ENCODE results near the gene SLC4A8.
"Not testable (repeated sequence)": the region's sequence is repeated elsewhere in the genome, so short reads cannot be mapped to it uniquely, and the experiment has no call there.

Gene SLC4A8

DNA sequence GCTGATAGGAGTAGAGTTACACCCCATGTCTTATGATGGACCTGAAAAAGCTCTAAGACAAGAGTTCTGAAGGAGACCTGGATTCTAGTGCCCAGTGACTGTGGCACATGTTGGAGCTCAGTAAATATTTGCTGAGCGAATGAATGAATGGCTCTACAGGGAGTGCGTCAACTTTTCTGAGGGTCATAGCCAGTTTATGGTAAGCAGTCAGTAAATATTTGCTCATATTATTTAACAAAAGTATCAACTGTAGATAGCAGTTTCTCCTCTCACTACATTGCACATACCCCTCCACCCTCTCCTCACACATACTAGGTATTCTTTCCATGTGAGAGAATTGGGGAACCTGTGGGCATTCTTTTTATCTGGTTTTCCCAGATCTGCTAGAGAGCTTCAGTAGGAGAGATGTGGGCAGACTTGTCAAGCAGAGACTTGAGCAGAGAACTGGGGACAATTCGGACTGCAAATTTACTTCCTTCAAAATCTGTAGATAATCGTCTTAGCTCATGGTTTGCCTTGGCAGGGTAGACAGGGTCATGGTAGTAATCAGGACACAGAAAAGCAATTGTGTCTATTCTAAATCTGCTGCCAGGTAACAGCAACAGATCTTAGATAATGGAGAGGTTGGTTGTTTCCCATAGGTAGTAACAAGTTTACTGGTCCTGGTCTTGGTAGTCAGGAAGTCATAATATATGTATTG lies 5.7 kb downstream of the SLC4A8 start:
- DNase-seq (ENCODE audit: insufficient read length, low spot score) (no peak), FAIRE-seq (no peak)
- no peak for TF ChIP-seq POLR2A (IDR thresholded peaks at IDR 0.05; ENCODE audit: low read depth, low read length)

- no peak for DNase-seq (ENCODE audit: insufficient read length, low spot score)
- no peak for TF ChIP-seq POLR2A (IDR thresholded peaks at IDR 0.05; ENCODE audit: low read depth, low read length)
- no peak for FAIRE-seq
These were observed 8.3 kb downstream of the SLC4A8 start for GRCh38 chr12:51432921-51433320.

DNA sequence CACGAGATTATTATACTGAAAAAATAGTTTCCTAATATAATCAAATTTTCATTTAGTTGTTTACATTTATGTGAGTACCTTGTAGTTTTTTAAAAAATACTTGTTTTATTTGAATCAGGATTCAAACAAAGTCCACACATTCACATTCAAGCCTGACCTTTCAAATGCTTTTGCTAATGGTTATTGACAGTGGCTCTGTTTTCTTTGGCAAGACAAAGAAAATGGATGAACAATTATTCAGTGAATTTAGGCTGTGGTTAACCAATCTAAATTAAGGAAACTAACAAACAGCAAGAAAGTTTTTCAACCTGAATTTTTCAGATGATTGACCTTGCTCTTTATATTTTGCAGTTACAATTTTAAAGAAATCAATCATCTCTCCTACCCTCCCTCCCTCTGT lies 9.7 kb downstream of the SLC4A8 start:
- TF ChIP-seq POLR2A (IDR thresholded peaks at IDR 0.05; ENCODE audit: low read depth, low read length) = no peak
- DNase-seq (ENCODE audit: insufficient read length, low spot score) (no peak), FAIRE-seq (peak; percentile 30)

DNA sequence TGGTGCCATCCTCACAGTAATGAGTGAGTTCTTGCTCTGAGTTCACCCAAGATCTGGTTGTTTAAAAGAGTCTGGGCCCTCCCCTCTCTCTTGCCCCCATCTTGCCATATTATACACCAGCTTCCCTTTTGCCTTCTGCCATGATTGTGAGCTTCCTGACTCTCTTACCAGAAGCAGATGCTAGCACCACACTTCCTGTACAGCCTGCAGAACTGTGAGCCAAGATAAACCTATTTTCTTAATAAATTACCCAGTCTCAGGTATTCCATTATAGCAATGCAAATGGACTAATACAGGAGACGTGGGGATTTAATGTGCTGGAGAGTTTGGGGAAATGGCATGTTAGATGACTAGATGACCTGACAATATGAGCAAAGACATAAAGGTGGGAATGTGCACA lies 12.8 kb downstream of the SLC4A8 start:
- TF ChIP-seq POLR2A (IDR thresholded peaks at IDR 0.05; ENCODE audit: low read depth, low read length) = no peak
- no peak for FAIRE-seq

DNA sequence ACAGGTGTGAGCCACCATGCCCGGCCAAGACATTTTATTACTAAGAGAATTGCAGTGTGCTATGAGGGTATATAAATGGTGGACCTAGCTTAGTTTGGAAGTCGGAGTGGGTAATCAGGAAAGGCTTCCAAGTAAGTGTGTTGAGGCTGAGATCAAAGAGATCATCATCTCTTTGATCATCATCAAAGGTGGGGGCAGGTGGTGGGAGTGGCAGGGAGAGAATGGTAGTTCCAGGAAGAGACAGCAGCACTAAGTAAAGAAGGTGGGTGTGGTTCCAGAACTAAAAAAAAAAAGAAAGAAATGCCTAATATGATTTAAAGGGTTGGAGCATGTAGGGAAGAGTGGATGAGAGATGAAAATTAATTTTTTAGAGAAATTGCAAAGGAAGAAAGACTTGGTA lies 14.7 kb downstream of the SLC4A8 start:
- FAIRE-seq (no peak), DNase-seq (ENCODE audit: insufficient read length, low spot score) (no peak)
- no peak for TF ChIP-seq POLR2A (IDR thresholded peaks at IDR 0.05; ENCODE audit: low read depth, low read length)

More for the DNA sequence above, 12.8 kb downstream of the SLC4A8 start:
- DNase-seq (ENCODE audit: insufficient read length, low spot score) = no peak

DNA sequence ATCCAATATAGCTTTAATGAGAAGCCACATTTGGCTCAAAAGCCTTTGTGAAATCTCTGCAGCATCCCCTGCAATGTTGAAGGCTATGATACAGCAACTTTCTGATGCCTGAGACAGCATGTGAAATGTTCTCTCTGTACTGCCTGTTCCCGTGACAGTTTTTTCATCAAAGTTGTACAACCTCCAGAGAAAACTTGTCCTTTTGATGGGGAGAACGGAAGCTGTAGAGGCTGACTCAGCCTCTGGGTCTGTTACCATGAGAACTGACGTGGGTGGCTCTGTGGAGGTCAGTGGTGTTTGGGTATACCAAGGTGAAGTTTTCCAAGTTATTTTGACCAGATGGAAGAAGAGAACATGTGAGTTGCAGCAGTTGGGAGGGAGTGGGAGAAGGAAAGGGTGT lies 17.0 kb downstream of the SLC4A8 start:
- DNase-seq (ENCODE audit: insufficient read length, low spot score) = no peak
- TF ChIP-seq POLR2A (IDR thresholded peaks at IDR 0.05; ENCODE audit: low read depth, low read length) = no peak
- FAIRE-seq = peak; percentile 74

GRCh38 chr12:51442324-51442723 lies 17.7 kb downstream of the SLC4A8 start:
- no peak for FAIRE-seq
- no peak for DNase-seq (ENCODE audit: insufficient read length, low spot score)
- TF ChIP-seq POLR2A (IDR thresholded peaks at IDR 0.05; ENCODE audit: low read depth, low read length) = no peak

DNA sequence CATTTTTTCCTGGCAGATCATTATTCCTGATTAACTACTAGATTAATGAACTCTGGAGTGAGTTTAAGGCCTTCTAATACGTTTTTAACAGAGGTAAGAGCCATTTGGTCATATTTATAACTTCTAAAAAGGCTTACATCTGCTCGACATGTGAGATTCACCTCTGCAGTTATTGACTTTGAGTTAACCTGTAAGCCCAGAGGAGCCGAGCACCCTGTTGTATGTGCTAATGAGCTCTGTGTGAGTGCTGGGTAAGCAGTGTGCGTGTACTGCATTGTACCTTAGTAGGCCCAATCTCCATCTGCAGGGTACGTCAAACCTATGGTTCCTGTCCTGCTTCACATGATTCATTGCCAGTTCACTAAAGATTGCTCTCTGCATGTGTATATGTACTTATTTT lies 18.9 kb downstream of the SLC4A8 start:
- DNase-seq (ENCODE audit: insufficient read length, low spot score) (no peak), FAIRE-seq (no peak)
- TF ChIP-seq POLR2A (IDR thresholded peaks at IDR 0.05; ENCODE audit: low read depth, low read length) = no peak

DNA sequence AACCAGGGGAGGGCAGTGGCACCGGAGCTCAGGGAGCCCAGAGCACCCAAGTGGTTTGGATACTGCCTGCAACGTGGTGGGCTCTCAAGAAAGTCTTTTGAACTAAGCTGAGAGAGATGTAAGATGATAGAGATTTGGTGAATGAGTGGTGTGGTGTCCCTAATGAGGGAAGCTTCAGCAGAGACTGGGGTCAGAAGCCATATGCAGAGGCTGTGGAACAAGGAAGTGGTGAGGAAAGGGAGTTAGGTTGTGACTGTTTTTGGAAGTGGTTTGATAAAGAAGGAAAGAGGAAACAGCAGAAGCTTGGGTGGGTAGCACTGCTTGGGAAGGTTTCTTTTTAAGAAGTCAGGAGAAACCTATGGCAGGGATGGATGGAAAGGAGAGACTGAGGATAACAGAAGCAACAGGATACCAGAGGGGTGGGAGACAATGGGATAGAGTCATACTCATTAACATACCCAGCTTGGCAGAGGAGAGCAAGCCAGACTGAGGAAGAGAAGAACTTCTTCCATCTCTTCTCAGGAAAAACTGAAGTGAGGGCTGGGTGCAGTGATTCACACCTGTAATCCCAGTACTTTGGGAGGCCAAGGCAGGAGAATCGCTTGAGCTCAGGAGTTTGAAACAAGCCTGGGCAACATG lies 24.1 kb downstream of the SLC4A8 start:
- no peak for TF ChIP-seq POLR2A (IDR thresholded peaks at IDR 0.05; ENCODE audit: low read depth, low read length)
- DNase-seq (ENCODE audit: insufficient read length, low spot score) (no peak), FAIRE-seq (no peak)

- no peak for TF ChIP-seq POLR2A (IDR thresholded peaks at IDR 0.05; ENCODE audit: low read depth, low read length)
- peak; percentile 12 for DNase-seq (ENCODE audit: insufficient read length, low spot score)
- FAIRE-seq = peak; percentile 27
These were observed 25.1 kb downstream of the SLC4A8 start for GRCh38 chr12:51449580-51450246.

- TF ChIP-seq POLR2A (IDR thresholded peaks at IDR 0.05; ENCODE audit: low read depth, low read length) = no peak
- DNase-seq (ENCODE audit: insufficient read length, low spot score) (no peak), FAIRE-seq (no peak)
These were observed 25.7 kb downstream of the SLC4A8 start for GRCh38 chr12:51450333-51450732.

- TF ChIP-seq POLR2A (IDR thresholded peaks at IDR 0.05; ENCODE audit: low read depth, low read length) = no peak
These were observed 26.2 kb downstream of the SLC4A8 start for GRCh38 chr12:51450806-51451205.

GRCh38 chr12:51454016-51454415 lies 29.4 kb downstream of the SLC4A8 start:
- FAIRE-seq; DNase-seq (ENCODE audit: insufficient read length, low spot score): not testable (repeated sequence)

More at GRCh38 chr12:51450806-51451205, 26.2 kb downstream of the SLC4A8 start:
- DNase-seq (ENCODE audit: insufficient read length, low spot score) (no peak), FAIRE-seq (no peak)

DNA sequence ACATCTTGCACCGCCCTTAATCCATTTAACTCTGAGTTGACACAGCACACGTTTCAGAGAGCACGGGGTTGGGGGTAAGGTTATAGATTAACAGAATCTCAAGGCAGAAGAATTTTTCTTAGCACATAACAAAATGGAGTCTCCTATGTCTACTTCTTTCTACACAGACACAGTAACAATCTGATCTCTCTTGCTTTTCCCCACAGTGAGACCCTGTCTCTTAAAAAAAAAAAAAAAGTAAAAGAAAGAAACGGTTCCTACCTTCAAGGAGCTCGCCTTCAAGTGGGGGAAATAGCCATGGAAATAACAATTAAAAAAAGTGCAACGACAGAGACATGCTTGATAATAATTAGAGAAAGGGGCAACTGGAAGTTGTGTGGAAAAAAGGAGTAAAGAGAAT lies 30.4 kb downstream of the SLC4A8 start:
- not testable (repeated sequence) for DNase-seq (ENCODE audit: insufficient read length, low spot score); FAIRE-seq

DNA sequence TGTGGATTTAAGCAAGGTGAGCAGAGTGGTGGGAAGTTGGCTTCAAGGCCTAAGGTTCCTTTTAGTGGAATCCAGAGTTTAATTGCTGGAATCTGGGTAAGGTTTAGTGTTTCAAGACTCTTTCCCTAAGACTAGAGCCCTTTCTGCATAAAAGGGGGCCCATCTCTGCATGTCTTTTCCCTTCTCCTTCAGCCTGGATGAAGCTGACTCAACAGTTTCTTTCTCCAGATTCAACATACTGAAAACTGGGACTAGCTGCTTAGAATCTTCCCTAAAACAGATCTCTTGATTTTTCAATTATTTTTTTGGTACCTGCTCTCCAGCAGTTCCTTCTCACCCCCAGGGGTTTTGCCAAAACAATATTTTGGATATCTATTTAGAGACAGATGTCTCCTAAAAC lies 34.0 kb downstream of the SLC4A8 start:
- TF ChIP-seq POLR2A (IDR thresholded peaks at IDR 0.05; ENCODE audit: low read depth, low read length) = no peak
- DNase-seq (ENCODE audit: insufficient read length, low spot score) (no peak), FAIRE-seq (no peak)
